ENCODE measurements around the gene DEFB123. TPM values are rescaled to one million over a fixed set of nuclear protein-coding genes. Genes with fewer than 3 reads are reported as not detected.
A peak's percentile ranks its signal among the peaks of the same experiment; 100 is the strongest.

The DEFB123 gene
- total and polyA plus RNA-seq, 9 of the 15 experiments (the other 6 are each of a cell fraction or from before 2014, with no cell fraction given) = not detected

DNA sequence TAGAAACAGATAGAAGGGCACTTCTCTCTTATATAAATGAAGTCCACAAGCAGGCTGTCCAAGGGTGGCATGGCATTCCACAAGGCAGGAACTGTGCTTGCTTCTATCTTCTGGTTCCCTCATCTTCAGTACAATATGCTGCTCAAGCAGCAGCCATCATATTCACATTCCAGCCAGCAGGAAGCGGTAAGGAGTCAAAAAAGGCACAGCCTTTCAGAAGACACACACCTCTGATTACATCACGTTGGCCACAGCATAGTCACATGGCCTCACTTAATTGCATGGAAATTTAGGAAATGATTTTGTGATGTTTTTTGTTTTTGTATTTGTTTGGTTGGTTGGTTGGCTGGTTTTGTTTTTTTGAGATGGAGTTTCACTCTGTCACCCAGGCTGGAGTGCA, 53.7 kb downstream of the DEFB123 start (continued):
- peak; percentile 24; the same call in 1 of the 2 replicates for TF ChIP-seq REST (IDR thresholded peaks at IDR 0.05; ENCODE audit: borderline replicate concordance)
- TF ChIP-seq REST (CRISPR knock-in tag; IDR thresholded peaks at IDR 0.05; ENCODE audit: low read depth) = no peak
- no peak for TF ChIP-seq ZNF766 (CRISPR knock-in tag; conservative IDR thresholded peaks at IDR 0.05)
- TF ChIP-seq CEBPB (tag; IDR thresholded peaks at IDR 0.05) = peak; percentile 70
- TF ChIP-seq CCAR2 (IDR thresholded peaks at IDR 0.05; ENCODE audit: low read depth, low read length) = no peak
- peak; percentile 100 for TF ChIP-seq TEAD2 (tag; IDR thresholded peaks at IDR 0.05)
- TF ChIP-seq CREM (IDR thresholded peaks at IDR 0.05; ENCODE audit: low read depth) = peak; percentile 31; the same call in 1 of the 2 replicates
- no peak for TF ChIP-seq RFX1 (IDR thresholded peaks at IDR 0.05)
- no peak for TF ChIP-seq TCFL5 (CRISPR knock-in tag; conservative IDR thresholded peaks at IDR 0.05)
- peak in 1 of 2 experiments; percentile 40; a peak in 2 of 4 replicates for TF ChIP-seq RAD21 (CRISPR knock-in tag; conservative IDR thresholded peaks at IDR 0.05 in 1 of 2, IDR thresholded peaks at IDR 0.05 in 1 of 2)
- TF ChIP-seq CTBP1 (IDR thresholded peaks at IDR 0.05; ENCODE audit: borderline replicate concordance) = peak; percentile 79
- no peak for TF ChIP-seq CBX1 (IDR thresholded peaks at IDR 0.05; ENCODE audit: low read depth)
- TF ChIP-seq, protein P1, sequence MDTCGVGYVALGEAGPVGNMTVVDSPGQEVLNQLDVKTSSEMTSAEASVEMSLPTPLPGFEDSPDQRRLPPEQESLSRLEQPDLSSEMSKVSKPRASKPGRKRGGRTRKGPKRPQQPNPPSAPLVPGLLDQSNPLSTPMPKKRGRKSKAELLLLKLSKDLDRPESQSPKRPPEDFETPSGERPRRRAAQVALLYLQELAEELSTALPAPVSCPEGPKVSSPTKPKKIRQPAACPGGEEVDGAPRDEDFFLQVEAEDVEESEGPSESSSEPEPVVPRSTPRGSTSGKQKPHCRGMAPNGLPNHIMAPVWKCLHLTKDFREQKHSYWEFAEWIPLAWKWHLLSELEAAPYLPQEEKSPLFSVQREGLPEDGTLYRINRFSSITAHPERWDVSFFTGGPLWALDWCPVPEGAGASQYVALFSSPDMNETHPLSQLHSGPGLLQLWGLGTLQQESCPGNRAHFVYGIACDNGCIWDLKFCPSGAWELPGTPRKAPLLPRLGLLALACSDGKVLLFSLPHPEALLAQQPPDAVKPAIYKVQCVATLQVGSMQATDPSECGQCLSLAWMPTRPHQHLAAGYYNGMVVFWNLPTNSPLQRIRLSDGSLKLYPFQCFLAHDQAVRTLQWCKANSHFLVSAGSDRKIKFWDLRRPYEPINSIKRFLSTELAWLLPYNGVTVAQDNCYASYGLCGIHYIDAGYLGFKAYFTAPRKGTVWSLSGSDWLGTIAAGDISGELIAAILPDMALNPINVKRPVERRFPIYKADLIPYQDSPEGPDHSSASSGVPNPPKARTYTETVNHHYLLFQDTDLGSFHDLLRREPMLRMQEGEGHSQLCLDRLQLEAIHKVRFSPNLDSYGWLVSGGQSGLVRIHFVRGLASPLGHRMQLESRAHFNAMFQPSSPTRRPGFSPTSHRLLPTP (IDR thresholded peaks at IDR 0.05; ENCODE audit: borderline replicate concordance, extremely low read depth, insufficient read length) = no peak
- TF ChIP-seq ZNF280A (IDR thresholded peaks at IDR 0.05; ENCODE audit: low read depth, partially characterized antibody) = no peak
- TF ChIP-seq, protein P2, sequence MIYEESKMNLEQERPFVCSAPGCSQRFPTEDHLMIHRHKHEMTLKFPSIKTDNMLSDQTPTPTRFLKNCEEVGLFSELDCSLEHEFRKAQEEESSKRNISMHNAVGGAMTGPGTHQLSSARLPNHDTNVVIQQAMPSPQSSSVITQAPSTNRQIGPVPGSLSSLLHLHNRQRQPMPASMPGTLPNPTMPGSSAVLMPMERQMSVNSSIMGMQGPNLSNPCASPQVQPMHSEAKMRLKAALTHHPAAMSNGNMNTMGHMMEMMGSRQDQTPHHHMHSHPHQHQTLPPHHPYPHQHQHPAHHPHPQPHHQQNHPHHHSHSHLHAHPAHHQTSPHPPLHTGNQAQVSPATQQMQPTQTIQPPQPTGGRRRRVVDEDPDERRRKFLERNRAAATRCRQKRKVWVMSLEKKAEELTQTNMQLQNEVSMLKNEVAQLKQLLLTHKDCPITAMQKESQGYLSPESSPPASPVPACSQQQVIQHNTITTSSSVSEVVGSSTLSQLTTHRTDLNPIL (CRISPR knock-in tag; IDR thresholded peaks at IDR 0.05) = no peak

Data from K562 (cell line).